Lower lobe of right lung (tissue), 2 donors: Measurements from ENCODE around the gene ZNF784. TPM values are rescaled to one million over a fixed set of nuclear protein-coding genes. Genes with fewer than 3 reads are reported as not detected.

ENCODE experiments used
- ATAC-seq, 2 donors: fragments of 200-7000 bp; cut with Tn5 transposase; one replicate each; pipeline ENCODE4 v1.9.1; 2020 to 2022; ENCODE audit warnings: mild to moderate bottlenecking in 2 of 2, moderate library complexity in 2 of 2
- DNase-seq: peaks from one replicate; pipeline ENCODE4 v3.0.0-alpha.2; 2020
- H3K27ac ChIP-seq: fragments of 200-600 bp; one replicate; pipeline ENCODE4 v1.8.0; 2022
- H3K27me3 ChIP-seq: fragments of 200-600 bp; one replicate; pipeline ENCODE4 v1.8.0; 2022; ENCODE audit warnings: low read depth
- H3K36me3 ChIP-seq: fragments of 200-600 bp; one replicate; pipeline ENCODE4 v1.8.0; 2022; ENCODE audit warnings: mild to moderate bottlenecking
- H3K4me1 ChIP-seq: fragments of 200-600 bp; one replicate; pipeline ENCODE4 v1.8.0; 2022
- H3K4me3 ChIP-seq: fragments of 200-600 bp; one replicate; pipeline ENCODE4 v1.8.0; 2022; ENCODE audit warnings: mild to moderate bottlenecking
- H3K9me3 ChIP-seq: fragments of 200-600 bp; one replicate; pipeline ENCODE4 v1.8.0; 2022
- intact Hi-C: fragments of 100-400 bp; cut with DNase I; formaldehyde crosslinking; loops from one replicate; pipeline ENCODE4 v1.11.0; 2022
- total RNA-seq: library from RNA; stranded (reverse); fragmentation: NEBNext Ultra II Directional; extraction: Animal tissue kit (Norgen Biotek cat#: 25700); gene quantifications from one replicate; pipeline ENCODE4 v1.2.1, GENCODE V29; 2021
- TF ChIP-seq, protein P1 (sequence below): fragments of 200-600 bp; IDR thresholded peaks from one replicate; pipeline ENCODE4 v1.8.0; 2022; ENCODE audit warnings: antibody characterized with exemption, mild to moderate bottlenecking
- donor health status: DM: no; HTN: yes; CAD: no; lungs with severe emphysema.

ZNF784 gene
- total RNA-seq, 1 donor from 2014 or later = 7.1 TPM

DNA sequence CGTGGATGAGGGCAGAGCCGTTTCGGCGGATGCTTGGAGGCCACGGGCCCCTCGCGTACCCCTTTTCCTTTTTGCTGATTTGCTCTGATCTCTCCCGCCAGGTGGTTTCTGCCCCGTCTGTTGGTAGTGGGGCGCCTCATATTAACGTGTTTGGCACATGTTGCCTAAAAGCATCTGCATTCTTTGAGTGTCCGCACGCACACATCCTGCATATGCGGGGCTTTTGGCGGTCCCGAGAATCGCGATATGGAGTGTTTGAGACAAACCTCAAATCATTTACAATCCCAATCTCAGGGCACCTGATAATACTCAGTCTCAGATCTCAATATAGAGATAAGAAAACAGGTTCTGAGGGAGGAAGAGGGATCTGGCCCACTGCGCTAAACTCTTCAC is 31.3 kb upstream of the ZNF784 start:
- DNase-seq (no peak), ATAC-seq (no peak)
- intact Hi-C loops = no loop called here
- Histone ChIP-seq H3K9me3 (no peaks in the 10 kb centered on the region), H3K27me3 (no peaks in the 10 kb centered on the region), H3K36me3 (peaks cover 30% of the 10 kb centered on the region), H3K4me3 (peak overlapping the region; percentile 95), H3K27ac (peak overlapping the region; percentile 98), H3K4me1 (peaks cover 49% of the 10 kb centered on the region)
- TF ChIP-seq, protein P1, sequence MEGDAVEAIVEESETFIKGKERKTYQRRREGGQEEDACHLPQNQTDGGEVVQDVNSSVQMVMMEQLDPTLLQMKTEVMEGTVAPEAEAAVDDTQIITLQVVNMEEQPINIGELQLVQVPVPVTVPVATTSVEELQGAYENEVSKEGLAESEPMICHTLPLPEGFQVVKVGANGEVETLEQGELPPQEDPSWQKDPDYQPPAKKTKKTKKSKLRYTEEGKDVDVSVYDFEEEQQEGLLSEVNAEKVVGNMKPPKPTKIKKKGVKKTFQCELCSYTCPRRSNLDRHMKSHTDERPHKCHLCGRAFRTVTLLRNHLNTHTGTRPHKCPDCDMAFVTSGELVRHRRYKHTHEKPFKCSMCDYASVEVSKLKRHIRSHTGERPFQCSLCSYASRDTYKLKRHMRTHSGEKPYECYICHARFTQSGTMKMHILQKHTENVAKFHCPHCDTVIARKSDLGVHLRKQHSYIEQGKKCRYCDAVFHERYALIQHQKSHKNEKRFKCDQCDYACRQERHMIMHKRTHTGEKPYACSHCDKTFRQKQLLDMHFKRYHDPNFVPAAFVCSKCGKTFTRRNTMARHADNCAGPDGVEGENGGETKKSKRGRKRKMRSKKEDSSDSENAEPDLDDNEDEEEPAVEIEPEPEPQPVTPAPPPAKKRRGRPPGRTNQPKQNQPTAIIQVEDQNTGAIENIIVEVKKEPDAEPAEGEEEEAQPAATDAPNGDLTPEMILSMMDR = no peak

GRCh38 chr19:55654868-55655647 is 30.7 kb upstream of the ZNF784 start, which contains the start of gene U2AF2:
Gene U2AF2 (plus strand): TSS chr19:55655035. CDS start chr19:55655105, 70 bp downstream.
- Histone ChIP-seq H3K9me3 (no peaks in the 10 kb centered on the region), H3K27me3 (no peaks in the 10 kb centered on the region), H3K4me1 (peaks cover 49% of the 10 kb centered on the region), H3K36me3 (peaks cover 24% of the 10 kb centered on the region), H3K4me3 (peak within 1 kb of the TSS; percentile 95), H3K27ac (peak within 1 kb of the TSS; percentile 98)
- intact Hi-C loops = no loop called here
- DNase-seq (peak; percentile 96), ATAC-seq (peak; percentile 77 to 85)
- TF ChIP-seq, protein P1 = no peak

DNA sequence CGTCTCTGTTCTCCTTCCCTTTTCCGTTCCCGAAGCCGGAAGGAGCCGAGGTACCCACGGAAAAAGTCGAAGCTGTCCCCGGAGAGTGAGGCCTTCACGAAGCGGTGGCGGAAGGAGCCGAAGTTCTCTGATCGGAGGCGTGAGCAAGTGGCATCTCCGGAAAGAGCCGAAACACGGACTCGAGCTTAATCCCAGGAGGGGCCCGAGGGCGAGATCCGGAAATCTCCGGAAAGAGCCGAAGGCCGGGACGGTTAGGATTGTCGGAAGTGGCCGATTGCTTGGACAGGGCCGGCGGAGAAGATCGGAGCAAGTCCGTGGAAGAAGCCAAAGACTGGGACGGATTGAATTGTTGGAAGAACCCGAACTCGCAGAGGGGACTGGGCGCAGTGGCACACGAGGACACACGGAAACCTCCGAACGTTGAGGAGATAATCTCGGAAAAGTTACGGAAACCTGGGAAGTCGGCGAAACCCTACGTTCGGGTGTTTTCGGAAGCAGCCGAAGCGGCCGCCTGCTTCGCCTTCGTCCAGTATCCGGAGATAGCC is 30.0 kb upstream of the ZNF784 start:
- Histone ChIP-seq H3K9me3 (no peaks in the 10 kb centered on the region), H3K27ac (peak overlapping the region; percentile 98), H3K27me3 (no peaks in the 10 kb centered on the region), H3K4me1 (peaks cover 46% of the 10 kb centered on the region), H3K36me3 (peaks cover 17% of the 10 kb centered on the region), H3K4me3 (peak overlapping the region; percentile 95)
- intact Hi-C loops = no loop called here
- ATAC-seq = peak; percentile 90 to 91
- TF ChIP-seq, protein P1 = no peak
- peak; percentile 99 for DNase-seq

DNA sequence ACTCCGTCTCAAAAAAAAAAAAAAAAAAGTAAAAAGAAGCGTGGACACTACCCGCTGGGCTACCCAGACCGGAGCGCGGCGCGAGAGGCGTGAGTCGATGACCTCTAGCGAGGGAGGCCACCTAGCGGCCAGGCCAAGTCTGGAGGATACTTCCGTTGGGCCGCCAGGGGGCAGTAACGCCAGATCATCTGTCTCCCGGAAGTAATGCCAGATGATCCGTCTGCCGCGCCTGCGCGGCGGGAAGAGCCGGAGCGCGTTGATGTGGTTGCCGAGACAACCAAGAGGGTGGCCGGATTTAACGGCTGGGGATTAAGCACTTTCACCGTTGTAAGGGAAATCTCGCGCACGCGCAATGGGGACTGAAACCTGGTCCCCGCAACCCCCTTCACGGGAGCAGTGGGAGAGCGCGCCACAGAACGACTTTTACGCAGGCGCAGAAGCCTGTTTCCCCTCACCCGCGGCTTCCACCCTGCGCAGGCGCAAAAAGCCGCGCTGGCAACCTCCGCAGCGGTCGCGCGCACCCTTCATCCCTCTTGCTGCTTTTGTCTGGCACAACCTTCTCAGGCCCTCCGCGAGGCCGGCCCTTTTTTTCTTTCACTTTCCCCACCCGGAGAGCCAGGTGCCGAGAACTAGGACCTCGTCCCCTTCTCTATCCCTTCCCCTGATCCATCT is 29.4 kb upstream of the ZNF784 start:
- peaks cover 11% of the 10 kb centered on the region for H3K36me3 ChIP-seq
- TF ChIP-seq, protein P1 = peak; percentile 98
- ATAC-seq (peak; percentile 77 to 87), DNase-seq (peak; percentile 98)
- peak overlapping the region; percentile 98 for H3K27ac ChIP-seq
- peaks cover 46% of the 10 kb centered on the region for H3K4me1 ChIP-seq
- intact Hi-C loops = no loop called here
- no peaks in the 10 kb centered on the region for H3K27me3 ChIP-seq
- peak overlapping the region; percentile 95 for H3K4me3 ChIP-seq
- no peaks in the 10 kb centered on the region for H3K9me3 ChIP-seq

DNA sequence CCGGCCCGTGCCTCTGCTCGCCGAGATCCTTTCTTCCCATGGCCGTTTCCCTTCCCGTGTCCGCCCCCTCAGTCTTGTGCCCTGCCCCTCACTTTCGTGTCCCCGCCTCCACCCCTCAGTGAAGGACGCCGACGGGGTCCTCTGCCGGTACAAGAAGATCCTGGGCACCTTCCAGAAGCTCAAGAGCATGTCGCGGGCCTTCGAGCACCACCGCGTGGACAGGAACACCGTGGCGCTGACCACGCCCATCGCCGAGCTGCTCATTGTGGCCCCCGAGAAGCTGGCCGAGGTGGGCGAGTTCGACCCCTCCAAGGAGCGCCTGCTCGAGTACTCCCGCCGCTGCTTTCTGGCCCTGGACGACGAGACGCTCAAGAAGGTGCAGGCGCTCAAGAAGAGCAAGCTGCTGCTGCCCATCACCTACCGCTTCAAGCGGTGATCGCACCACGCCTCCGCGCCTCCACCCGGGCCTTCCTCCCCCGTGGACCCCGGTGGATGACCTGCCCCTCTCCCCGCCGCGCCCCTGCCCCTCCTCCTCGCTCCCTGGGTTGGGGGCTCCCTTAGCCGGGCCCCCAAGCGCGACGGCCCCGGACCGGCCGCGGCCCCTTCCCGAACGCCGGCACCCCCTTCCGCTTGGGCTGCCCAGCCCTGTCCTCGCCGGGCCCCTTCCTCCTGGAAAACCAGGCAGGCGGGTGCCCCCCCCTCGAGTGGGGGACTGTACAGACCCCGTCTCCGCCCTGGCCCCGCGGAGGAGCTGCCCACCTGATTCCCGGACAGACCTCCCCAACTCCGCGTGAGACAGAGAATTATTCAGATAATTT is 28.2 kb upstream of the ZNF784 start:
- H3K4me3 ChIP-seq = no peak overlapping the region
- H3K27me3 ChIP-seq = no peaks in the 10 kb centered on the region
- peaks cover 6% of the 10 kb centered on the region for H3K36me3 ChIP-seq
- ATAC-seq (no peak), DNase-seq (peak; percentile 64)
- H3K27ac ChIP-seq = no peak overlapping the region
- H3K4me1 ChIP-seq = peaks cover 40% of the 10 kb centered on the region
- TF ChIP-seq, protein P1 = no peak
- no peaks in the 10 kb centered on the region for H3K9me3 ChIP-seq
- intact Hi-C loops = no loop called here
